Left lobe of liver (tissue), 2 donors: ENCODE results near the gene RHAG. TPM values are rescaled to one million over a fixed set of nuclear protein-coding genes. Genes with fewer than 3 reads are reported as not detected.
A peak's percentile ranks its signal among the peaks of the same experiment; 100 is the strongest.

Experiments used
- ATAC-seq: fragments of 200-7000 bp; cut with Tn5 transposase; one replicate; pipeline ENCODE4 v1.9.1; 2020; ENCODE audit warnings: mild to moderate bottlenecking, moderate library complexity
- DNase-seq: peaks from one replicate; pipeline ENCODE4 v3.0.0-alpha.2; 2020; ENCODE audit warnings: low spot score
- total RNA-seq: library from RNA; stranded (reverse); gene quantifications from one replicate; pipeline ENCODE4 v1.2.1, GENCODE V29; 2021
- donor health status: DM: no; HTN: no; CAD: no; lungs with moderate emphysema.
- donor health status: DM: no; HTN: yes; CAD: no.

RHAG gene
- total RNA-seq, 1 donor from 2014 or later = 0.38 TPM

- no peak for DNase-seq
- no peak for ATAC-seq
Measured at GRCh38 chr6:49565855-49566254, 70.8 kb downstream of the RHAG start.

- no peak for ATAC-seq
- no peak for DNase-seq
Measured at GRCh38 chr6:49565261-49565660, 71.4 kb downstream of the RHAG start.

- ATAC-seq (no peak), DNase-seq (no peak)
Measured at GRCh38 chr6:49564552-49564951, 72.1 kb downstream of the RHAG start.

- ATAC-seq = no peak
Measured at GRCh38 chr6:49563006-49563886, 73.4 kb downstream of the RHAG start.

GRCh38 chr6:49558238-49558637, 78.4 kb downstream of the RHAG start:
- ATAC-seq = peak; percentile 78
- no peak for DNase-seq

More at GRCh38 chr6:49563006-49563886, 73.4 kb downstream of the RHAG start:
- DNase-seq = no peak

- no peak for DNase-seq
- peak; percentile 75 for ATAC-seq
Measured at GRCh38 chr6:49557177-49557576, 79.5 kb downstream of the RHAG start.

- DNase-seq = no peak
- ATAC-seq = peak; percentile 82
Measured at GRCh38 chr6:49556429-49556837, 80.2 kb downstream of the RHAG start.

GRCh38 chr6:49555951-49556350, 80.7 kb downstream of the RHAG start:
- ATAC-seq = no peak

More at GRCh38 chr6:49555951-49556350, 80.7 kb downstream of the RHAG start:
- DNase-seq = no peak

Other genes starting within 250 kb of the RHAG start
- 64.0 TPM for gene MMUT, start 173.6 kb downstream of the RHAG start, total RNA-seq
- 0.98 TPM for gene CENPQ, start 173.5 kb downstream of the RHAG start, total RNA-seq
- gene GLYATL3, start 136.9 kb downstream of the RHAG start, total RNA-seq = not detected
- gene C6orf141, start 86.2 kb downstream of the RHAG start, total RNA-seq = 0.48 TPM
- gene CRISP2, start 76.7 kb upstream of the RHAG start, total RNA-seq = not detected
- 0.13 TPM for gene CRISP3, start 107.5 kb upstream of the RHAG start, total RNA-seq
- not detected for gene PGK2, start 150.4 kb upstream of the RHAG start, total RNA-seq
- not detected for gene CRISP1, start 229.7 kb upstream of the RHAG start, total RNA-seq